ENCODE measurements around the gene ALDH1A1. TPM values are rescaled to one million over a fixed set of nuclear protein-coding genes. Genes with fewer than 3 reads are reported as not detected.

ALDH1A1 gene
- total RNA-seq, 1 experiment from 2014 or later = 17.7 TPM

DNA sequence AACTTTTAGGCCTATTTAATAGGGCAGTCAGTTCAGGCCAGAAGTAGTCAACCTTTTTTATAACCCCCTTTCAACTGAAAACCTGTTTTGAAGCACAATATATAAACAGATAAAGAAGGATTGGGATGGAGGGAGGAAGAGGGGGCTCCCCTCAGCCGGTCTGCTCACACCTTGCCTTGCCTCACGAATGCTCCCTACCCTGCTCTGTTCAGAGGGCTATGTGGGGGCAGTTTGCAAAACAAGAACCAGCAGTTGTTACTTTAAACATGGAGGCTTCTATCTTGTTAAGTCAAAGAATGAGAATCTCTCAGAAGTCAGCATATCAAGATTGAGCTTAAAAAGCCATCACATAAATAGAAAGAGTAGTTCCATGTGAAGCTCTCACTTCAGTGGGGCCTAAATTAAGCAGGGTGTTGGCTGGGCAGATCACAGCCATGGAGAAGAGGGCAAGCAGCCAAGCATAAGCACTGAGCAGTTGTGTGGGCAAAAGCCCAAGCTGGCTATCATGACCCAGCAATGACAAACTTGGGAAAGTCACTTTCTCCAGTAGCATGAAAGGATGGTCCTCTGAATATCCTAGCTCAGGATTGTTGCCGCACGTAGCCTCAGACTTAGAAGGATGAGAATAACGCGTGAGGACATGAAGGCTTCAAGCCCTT is 70.6 kb downstream of the ALDH1A1 start:
- DNase-seq = no peak
- H3K27me3 Mint-ChIP-seq (ENCODE audit: unreplicated experiment) = no peaks in the 10 kb centered on the region

DNA sequence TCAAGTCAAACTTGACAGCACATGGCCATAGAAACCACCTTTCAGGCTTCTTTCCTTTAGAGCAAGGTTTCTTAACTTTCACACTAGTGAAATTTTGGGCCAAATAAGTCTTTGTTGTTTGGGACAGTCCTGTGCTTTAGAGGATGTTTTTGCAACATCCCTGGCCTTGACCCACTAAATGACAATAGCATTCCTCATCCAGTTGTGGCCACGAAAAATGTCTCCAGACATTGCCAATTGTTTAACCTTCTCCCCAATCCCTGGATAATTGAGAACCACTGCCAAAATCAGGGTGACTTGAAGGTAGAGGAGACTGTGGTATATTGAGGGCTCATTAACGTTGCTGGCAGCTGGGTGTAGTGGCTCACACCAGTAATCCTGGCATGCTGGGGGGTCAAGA is 72.0 kb downstream of the ALDH1A1 start:
- Mint-ChIP-seq H3K27me3 (ENCODE audit: unreplicated experiment) (no peaks in the 10 kb centered on the region), H3K27ac (ENCODE audit: unreplicated experiment) (no peak overlapping the region), H3K36me3 (ENCODE audit: insufficient read depth, unreplicated experiment) (no peaks in the 10 kb centered on the region), H3K4me1 (ENCODE audit: low read depth, unreplicated experiment) (no peaks in the 10 kb centered on the region), H3K4me3 (ENCODE audit: low read depth, unreplicated experiment) (no peak overlapping the region), H3K9me3 (ENCODE audit: low read depth, unreplicated experiment) (no peaks in the 10 kb centered on the region)
- no peak for DNase-seq
- no TSS peak for BruUV-seq (replicated peaks)
- CTCF ChIA-PET = interaction anchor here (0.6 kb wide), 1 partner anchor 461 kb away, joined by 3 read pairs; no protein-coding TSS in a partner anchor
- TF ChIP-seq, protein P1, sequence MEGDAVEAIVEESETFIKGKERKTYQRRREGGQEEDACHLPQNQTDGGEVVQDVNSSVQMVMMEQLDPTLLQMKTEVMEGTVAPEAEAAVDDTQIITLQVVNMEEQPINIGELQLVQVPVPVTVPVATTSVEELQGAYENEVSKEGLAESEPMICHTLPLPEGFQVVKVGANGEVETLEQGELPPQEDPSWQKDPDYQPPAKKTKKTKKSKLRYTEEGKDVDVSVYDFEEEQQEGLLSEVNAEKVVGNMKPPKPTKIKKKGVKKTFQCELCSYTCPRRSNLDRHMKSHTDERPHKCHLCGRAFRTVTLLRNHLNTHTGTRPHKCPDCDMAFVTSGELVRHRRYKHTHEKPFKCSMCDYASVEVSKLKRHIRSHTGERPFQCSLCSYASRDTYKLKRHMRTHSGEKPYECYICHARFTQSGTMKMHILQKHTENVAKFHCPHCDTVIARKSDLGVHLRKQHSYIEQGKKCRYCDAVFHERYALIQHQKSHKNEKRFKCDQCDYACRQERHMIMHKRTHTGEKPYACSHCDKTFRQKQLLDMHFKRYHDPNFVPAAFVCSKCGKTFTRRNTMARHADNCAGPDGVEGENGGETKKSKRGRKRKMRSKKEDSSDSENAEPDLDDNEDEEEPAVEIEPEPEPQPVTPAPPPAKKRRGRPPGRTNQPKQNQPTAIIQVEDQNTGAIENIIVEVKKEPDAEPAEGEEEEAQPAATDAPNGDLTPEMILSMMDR (IDR thresholded peaks at IDR 0.05; ENCODE audit: unreplicated experiment) = no peak
- intact Hi-C loops (cut with micrococcal nuclease; ENCODE audit: unreplicated experiment) = no loop called here

More for the DNA sequence above, 70.6 kb downstream of the ALDH1A1 start:
- H3K9me3 Mint-ChIP-seq (ENCODE audit: low read depth, unreplicated experiment) = no peaks in the 10 kb centered on the region
- TF ChIP-seq, protein P1 (IDR thresholded peaks at IDR 0.05; ENCODE audit: unreplicated experiment) = no peak
- CTCF ChIA-PET = no interaction called here
- intact Hi-C loops (cut with micrococcal nuclease; ENCODE audit: unreplicated experiment) = no loop called here
- no peak overlapping the region for H3K4me3 Mint-ChIP-seq (ENCODE audit: low read depth, unreplicated experiment)
- H3K36me3 Mint-ChIP-seq (ENCODE audit: insufficient read depth, unreplicated experiment) = no peaks in the 10 kb centered on the region
- BruUV-seq (replicated peaks) = no TSS peak
- no peak overlapping the region for H3K27ac Mint-ChIP-seq (ENCODE audit: unreplicated experiment)
- H3K4me1 Mint-ChIP-seq (ENCODE audit: low read depth, unreplicated experiment) = no peaks in the 10 kb centered on the region

DNA sequence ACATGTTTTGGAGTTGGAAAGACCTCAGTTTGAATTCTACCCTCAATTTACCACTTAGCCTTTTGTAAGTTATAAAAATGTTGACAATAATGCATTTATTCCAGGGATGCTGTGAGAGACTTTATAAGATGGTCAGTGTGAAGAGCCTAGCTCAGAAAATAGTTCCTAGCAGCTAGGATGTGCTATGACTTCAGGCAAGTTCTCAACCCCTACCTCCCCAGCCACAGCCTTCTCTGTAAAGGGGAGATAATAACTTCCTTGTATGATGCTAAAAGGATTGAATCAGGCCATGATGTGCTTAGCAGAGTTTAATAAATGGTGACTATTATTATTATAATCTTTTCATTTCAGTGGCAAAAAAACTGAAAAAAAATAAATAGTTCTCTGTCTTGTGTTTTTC is 77.6 kb downstream of the ALDH1A1 start:
- CTCF ChIA-PET = no interaction called here
- no TSS peak for BruUV-seq (replicated peaks)
- Mint-ChIP-seq H3K27me3 (ENCODE audit: unreplicated experiment) (no peaks in the 10 kb centered on the region), H3K9me3 (ENCODE audit: low read depth, unreplicated experiment) (no peaks in the 10 kb centered on the region), H3K27ac (ENCODE audit: unreplicated experiment) (no peak overlapping the region), H3K4me3 (ENCODE audit: low read depth, unreplicated experiment) (no peak overlapping the region), H3K4me1 (ENCODE audit: low read depth, unreplicated experiment) (peaks cover 6% of the 10 kb centered on the region), H3K36me3 (ENCODE audit: insufficient read depth, unreplicated experiment) (no peaks in the 10 kb centered on the region)
- TF ChIP-seq, protein P1 (IDR thresholded peaks at IDR 0.05; ENCODE audit: unreplicated experiment) = no peak
- DNase-seq = no peak
- intact Hi-C loops (cut with micrococcal nuclease; ENCODE audit: unreplicated experiment) = no loop called here

DNA sequence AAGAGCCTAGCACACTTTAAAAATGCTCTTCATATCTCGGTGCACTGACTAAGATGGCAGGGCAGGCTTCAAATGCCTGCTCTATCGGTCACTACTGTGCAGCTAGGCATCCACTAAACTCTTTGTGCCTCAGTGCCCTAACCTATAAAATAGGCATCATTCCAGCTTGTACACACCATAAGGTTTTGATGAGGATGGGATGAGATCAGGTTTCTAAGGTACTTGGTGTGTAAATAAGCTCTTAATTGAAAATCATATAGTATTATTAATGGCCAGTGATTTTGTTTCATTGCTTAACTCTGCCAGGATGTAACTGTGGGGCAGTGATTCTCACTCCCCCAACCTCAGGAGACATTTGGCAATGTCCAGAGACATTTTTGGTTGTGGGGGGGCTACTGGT is 78.5 kb downstream of the ALDH1A1 start:
- no peak for DNase-seq
- intact Hi-C loops (cut with micrococcal nuclease; ENCODE audit: unreplicated experiment) = loop anchor here (5.0 kb wide), 2 partner anchors 308 to 323 kb away; no protein-coding TSS in a partner anchor
- Mint-ChIP-seq H3K4me3 (ENCODE audit: low read depth, unreplicated experiment) (no peak overlapping the region), H3K27ac (ENCODE audit: unreplicated experiment) (no peak overlapping the region), H3K9me3 (ENCODE audit: low read depth, unreplicated experiment) (no peaks in the 10 kb centered on the region), H3K36me3 (ENCODE audit: insufficient read depth, unreplicated experiment) (no peaks in the 10 kb centered on the region), H3K27me3 (ENCODE audit: unreplicated experiment) (no peaks in the 10 kb centered on the region), H3K4me1 (ENCODE audit: low read depth, unreplicated experiment) (peaks cover 6% of the 10 kb centered on the region)
- TF ChIP-seq, protein P1 (IDR thresholded peaks at IDR 0.05; ENCODE audit: unreplicated experiment) = no peak
- no TSS peak for BruUV-seq (replicated peaks)
- CTCF ChIA-PET = no interaction called here
